OCI-LY7 (cell line): ENCODE measurements around the gene LSM11. TPM values are rescaled to one million over a fixed set of nuclear protein-coding genes. Genes with fewer than 3 reads are reported as not detected.

ENCODE experiments used
- BruUV-seq: library from RNA; stranded (reverse); fragments of 400-500 nt; replicated peaks from 2 replicates; lab custom pipeline; 2021; lab: Mats Ljungman, UMichigan
- CTCF ChIA-PET: fragments of 300-600 bp; sonication (Branson Sonifier 250); formaldehyde crosslinking; loops from one replicate; lab custom pipeline; 2022; ENCODE audit warnings: antibody characterized with exemption; ENCODE audit not compliant: unreplicated experiment; lab: Charles Lee
- POLR2A ChIA-PET: fragments of 300-600 bp; sonication (Branson Sonifier 250); formaldehyde crosslinking; loops from one replicate; lab custom pipeline; 2022; ENCODE audit warnings: antibody characterized with exemption; lab: Charles Lee
- DNase-seq: peaks from one replicate; pipeline ENCODE4 v3.0.0-alpha.2; 2015; ENCODE audit warnings: low spot score
- H2AFZ ChIP-seq: fragments of 200-600 bp; sonication (generic), shearing (Covaris generic); 2 replicates; pipeline ENCODE4 v1.6.1; 2014; ENCODE audit warnings: mild to moderate bottlenecking, antibody characterized with exemption, low read length, moderate library complexity
- H3K27ac ChIP-seq: fragments of 200-600 bp; sonication (generic); 2 replicates; pipeline ENCODE4 v1.5.1; 2014; ENCODE audit warnings: mixed run types, low read depth, mild to moderate bottlenecking, moderate library complexity, low read length, inconsistent platforms; ENCODE audit not compliant: poor library complexity, severe bottlenecking
- H3K36me3 ChIP-seq: fragments of 200-600 bp; sonication (generic); 2 replicates; pipeline ENCODE4 v1.6.1; 2014; ENCODE audit warnings: mild to moderate bottlenecking, antibody characterized with exemption, low read length, moderate library complexity, mixed read lengths; ENCODE audit not compliant: insufficient read depth
- H3K4me1 ChIP-seq: fragments of 200-600 bp; sonication (generic); 2 replicates; pipeline ENCODE4 v1.5.1; 2014; ENCODE audit warnings: mild to moderate bottlenecking, low read length; ENCODE audit not compliant: insufficient read depth, poor library complexity, severe bottlenecking
- H3K4me2 ChIP-seq: fragments of 200-600 bp; sonication (generic); 2 replicates; pipeline ENCODE4 v1.6.1; 2014; ENCODE audit warnings: mild to moderate bottlenecking, low read length
- H3K4me3 ChIP-seq: fragments of 200-600 bp; sonication (generic); 2 replicates; pipeline ENCODE4 v1.5.1; 2014; ENCODE audit warnings: mild to moderate bottlenecking, low read depth, low read length; ENCODE audit not compliant: poor library complexity, severe bottlenecking
- H3K79me2 ChIP-seq: fragments of 200-600 bp; sonication (generic); 2 replicates; pipeline ENCODE4 v1.6.1; 2016; ENCODE audit warnings: low read depth, mild to moderate bottlenecking, low read length, moderate library complexity, mixed read lengths; ENCODE audit not compliant: insufficient read depth
- H3K9me2 ChIP-seq: fragments of 200-600 bp; sonication (generic); 2 replicates; pipeline ENCODE4 v1.6.1; 2016; ENCODE audit warnings: mild to moderate bottlenecking, low read length, mixed read lengths; ENCODE audit not compliant: insufficient read depth
- H3K9me3 ChIP-seq: fragments of 200-600 bp; sonication (generic); 2 replicates; pipeline ENCODE4 v1.6.1; 2014; ENCODE audit warnings: mild to moderate bottlenecking, mixed run types, low read length, mixed read lengths
- H4K20me1 ChIP-seq: fragments of 200-600 bp; sonication (generic); 2 replicates; pipeline ENCODE4 v1.6.1; 2014; ENCODE audit warnings: mild to moderate bottlenecking, antibody characterized with exemption, low read length, moderate library complexity, mixed read lengths; ENCODE audit not compliant: insufficient read depth
- EZH2phosphoT487 ChIP-seq: fragments of 200-600 bp; sonication (generic); IDR thresholded peaks from 2 replicates; pipeline ENCODE4 v1.6.1; 2018; ENCODE audit warnings: low read depth, borderline replicate concordance, mild to moderate bottlenecking, mixed run types, antibody characterized with exemption, low read length, moderate library complexity, mixed read lengths
- intact Hi-C: fragments of 100-400 bp; cut with micrococcal nuclease; formaldehyde crosslinking; loops from one replicate; pipeline ENCODE4 v1.10.0; 2022; ENCODE audit not compliant: unreplicated experiment
- total RNA-seq, 2 experiments: library from RNA; depleted of rRNA in 1 of 2; stranded (reverse); fragments of >200 nt in 1 of 2; shearing (Covaris generic) in 1 of 2; gene quantifications; 2 replicates each; pipeline ENCODE4 v1.2.3, GENCODE V29; 2014 to 2022
- TF ChIP-seq, protein P1 (sequence below): fragments of 200-600 bp; sonication (generic); conservative IDR thresholded peaks from 2 replicates; pipeline ENCODE4 v1.5.1; 2014; ENCODE audit warnings: mild to moderate bottlenecking, antibody characterized with exemption, low read length, moderate library complexity, mixed read lengths

Gene LSM11
- total RNA-seq, 2 experiments from 2014 or later: 7.5 to 10.9 TPM

DNA sequence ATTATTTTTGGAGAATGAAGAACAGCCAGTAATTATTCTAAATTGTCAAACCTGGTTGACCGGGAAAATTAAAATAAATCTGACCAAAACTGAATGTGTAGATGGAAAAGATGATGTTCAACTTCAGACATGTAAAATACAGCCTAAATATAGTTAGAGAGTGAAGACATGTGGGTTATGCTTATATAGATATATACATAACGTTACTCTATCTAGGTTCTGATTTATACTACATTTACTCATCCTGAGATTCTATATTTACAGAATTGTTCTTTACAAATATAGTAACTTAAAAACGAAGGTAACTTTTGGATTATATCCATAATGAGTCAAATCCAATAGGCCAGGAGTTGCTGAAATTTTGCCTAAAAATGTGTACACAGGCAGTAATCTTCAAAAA, 33.1 kb upstream of the LSM11 start:
- no peak overlapping the region for H3K4me3 ChIP-seq
- H2AFZ ChIP-seq: no peak overlapping the region
- no peaks in the 10 kb centered on the region for H3K9me2 ChIP-seq
- H3K9me3 ChIP-seq: no peaks in the 10 kb centered on the region
- intact Hi-C loops: no loop called here
- no peak for DNase-seq
- ChIA-PET POLR2A (interaction anchor here (0.6 kb wide), 1 partner anchor 18 kb away, joined by 3 read pairs; no protein-coding TSS in a partner anchor), CTCF (no interaction called here)
- H3K36me3 ChIP-seq: no peaks in the 10 kb centered on the region
- H3K79me2 ChIP-seq: no peaks in the 10 kb centered on the region
- TF ChIP-seq, protein P1, sequence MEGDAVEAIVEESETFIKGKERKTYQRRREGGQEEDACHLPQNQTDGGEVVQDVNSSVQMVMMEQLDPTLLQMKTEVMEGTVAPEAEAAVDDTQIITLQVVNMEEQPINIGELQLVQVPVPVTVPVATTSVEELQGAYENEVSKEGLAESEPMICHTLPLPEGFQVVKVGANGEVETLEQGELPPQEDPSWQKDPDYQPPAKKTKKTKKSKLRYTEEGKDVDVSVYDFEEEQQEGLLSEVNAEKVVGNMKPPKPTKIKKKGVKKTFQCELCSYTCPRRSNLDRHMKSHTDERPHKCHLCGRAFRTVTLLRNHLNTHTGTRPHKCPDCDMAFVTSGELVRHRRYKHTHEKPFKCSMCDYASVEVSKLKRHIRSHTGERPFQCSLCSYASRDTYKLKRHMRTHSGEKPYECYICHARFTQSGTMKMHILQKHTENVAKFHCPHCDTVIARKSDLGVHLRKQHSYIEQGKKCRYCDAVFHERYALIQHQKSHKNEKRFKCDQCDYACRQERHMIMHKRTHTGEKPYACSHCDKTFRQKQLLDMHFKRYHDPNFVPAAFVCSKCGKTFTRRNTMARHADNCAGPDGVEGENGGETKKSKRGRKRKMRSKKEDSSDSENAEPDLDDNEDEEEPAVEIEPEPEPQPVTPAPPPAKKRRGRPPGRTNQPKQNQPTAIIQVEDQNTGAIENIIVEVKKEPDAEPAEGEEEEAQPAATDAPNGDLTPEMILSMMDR: no peak
- no peak for TF ChIP-seq EZH2phosphoT487
- no peaks in the 10 kb centered on the region for H4K20me1 ChIP-seq
- no TSS peak for BruUV-seq
- H3K4me2 ChIP-seq: no peak overlapping the region
- H3K27ac ChIP-seq: no peak overlapping the region
- H3K4me1 ChIP-seq: no peaks in the 10 kb centered on the region

DNA sequence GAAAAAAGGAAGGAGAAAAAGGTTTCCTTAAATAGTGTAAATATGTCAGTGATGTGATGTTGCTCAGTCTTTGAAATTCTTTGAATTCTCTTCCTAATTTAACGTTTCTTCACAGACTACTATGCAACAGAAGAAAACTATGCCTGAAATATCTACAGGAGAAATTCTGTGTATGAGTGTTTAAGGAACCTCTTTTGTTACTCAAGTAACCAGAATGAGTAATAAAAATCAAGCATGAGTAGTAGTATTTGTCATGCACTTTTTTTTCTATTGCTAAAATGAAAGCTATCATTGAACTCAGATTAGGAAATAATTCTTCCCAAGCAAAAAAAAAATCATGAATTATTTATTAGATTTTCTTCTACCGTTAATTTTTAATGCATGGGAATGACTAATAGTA, 32.6 kb upstream of the LSM11 start:
- Histone ChIP-seq H3K36me3 (no peaks in the 10 kb centered on the region), H3K9me2 (no peaks in the 10 kb centered on the region), H3K4me3 (no peak overlapping the region), H3K9me3 (no peaks in the 10 kb centered on the region), H4K20me1 (no peaks in the 10 kb centered on the region), H3K79me2 (no peaks in the 10 kb centered on the region), H2AFZ (no peak overlapping the region), H3K4me2 (no peak overlapping the region), H3K27ac (no peak overlapping the region), H3K4me1 (no peaks in the 10 kb centered on the region)
- DNase-seq: no peak
- CTCF ChIA-PET: no interaction called here
- POLR2A ChIA-PET: interaction anchor here (0.6 to 1.0 kb wide), 2 partner anchors 18 to 30 kb away, joined by 3 read pairs; no protein-coding TSS in a partner anchor
- TF ChIP-seq EZH2phosphoT487: no peak
- TF ChIP-seq, protein P1: no peak
- no TSS peak for BruUV-seq
- intact Hi-C loops: no loop called here

- Histone ChIP-seq H3K4me2 (no peak overlapping the region), H3K4me1 (peaks cover 18% of the 10 kb centered on the region), H3K36me3 (no peaks in the 10 kb centered on the region), H3K4me3 (no peak overlapping the region), H2AFZ (no peak overlapping the region), H3K79me2 (no peaks in the 10 kb centered on the region), H4K20me1 (no peaks in the 10 kb centered on the region), H3K27ac (no peak overlapping the region), H3K9me2 (no peaks in the 10 kb centered on the region), H3K9me3 (no peaks in the 10 kb centered on the region)
- intact Hi-C loops: no loop called here
- no TSS peak for BruUV-seq
- CTCF ChIA-PET: no interaction called here
- no peak for DNase-seq
- TF ChIP-seq EZH2phosphoT487: no peak
- TF ChIP-seq, protein P1: no peak
- POLR2A ChIA-PET: no interaction called here
Measured at GRCh38 chr5:157713830-157714595, 29.5 kb upstream of the LSM11 start.
